Effector CD4-positive, alpha-beta T cell (primary cell): Measurements from ENCODE around the gene HDC.

ENCODE experiments used
- DNase-seq: peaks from one replicate; pipeline ENCODE4 v3.0.0-alpha.2; 2020

The HDC gene

DNA sequence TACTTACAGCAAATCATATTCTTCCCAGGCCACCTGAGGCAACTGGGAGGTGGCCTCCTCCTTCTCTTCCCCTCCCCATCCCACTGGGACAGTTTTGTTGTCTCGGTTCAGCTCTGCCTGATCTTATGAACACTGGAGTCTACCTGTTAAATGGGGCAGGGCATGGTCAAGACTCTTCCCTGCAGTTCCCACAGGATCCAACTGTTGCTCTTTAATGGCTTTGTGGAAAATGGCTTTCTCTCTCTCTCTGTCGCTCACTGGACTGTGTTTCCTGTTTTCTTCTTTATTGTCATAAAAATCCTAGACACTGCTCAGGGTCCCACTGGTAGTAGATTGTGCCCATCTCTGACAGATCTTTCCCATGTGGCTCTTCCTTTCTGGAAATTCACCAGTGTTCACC is 43.3 kb downstream of the HDC start:
- DNase-seq = no peak

DNA sequence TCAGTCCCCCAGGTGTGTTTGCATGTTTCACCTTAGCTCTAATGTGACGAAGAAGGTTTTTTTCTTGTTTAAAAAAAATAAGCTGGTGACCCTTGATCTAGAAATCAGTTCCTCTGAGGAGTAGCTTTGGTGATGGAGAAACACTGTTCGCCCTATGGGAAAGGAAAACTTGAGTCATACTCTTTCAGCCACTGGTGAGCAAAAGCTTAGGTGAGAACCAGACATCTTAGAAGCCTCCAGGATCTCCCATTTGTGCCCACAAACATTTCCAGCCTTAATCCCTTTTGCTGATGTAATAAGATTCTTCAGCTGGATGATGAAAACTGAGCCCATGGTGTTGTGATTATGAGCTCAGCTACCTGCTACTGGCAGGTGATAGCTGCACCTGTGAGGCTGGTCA is 45.7 kb downstream of the HDC start:
- no peak for DNase-seq

DNA sequence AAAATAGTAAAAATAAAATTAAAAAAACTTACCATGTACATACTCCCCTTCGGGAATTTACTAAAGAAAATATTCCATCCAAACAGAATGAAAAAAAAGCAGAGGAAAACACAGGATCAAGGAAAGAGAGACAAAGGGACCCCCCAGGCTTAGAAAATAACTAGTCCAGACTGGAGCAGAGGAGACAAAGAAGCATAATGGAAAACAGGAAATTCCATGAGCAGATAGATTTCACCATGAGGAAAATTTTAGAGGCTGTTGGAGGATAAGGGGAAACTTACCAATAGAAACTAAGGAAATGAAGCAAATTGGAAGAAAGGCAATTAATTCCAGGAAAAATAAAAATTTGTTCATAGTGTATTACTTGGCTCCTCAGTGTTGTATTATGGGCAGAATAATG is 46.8 kb downstream of the HDC start:
- no peak for DNase-seq

DNA sequence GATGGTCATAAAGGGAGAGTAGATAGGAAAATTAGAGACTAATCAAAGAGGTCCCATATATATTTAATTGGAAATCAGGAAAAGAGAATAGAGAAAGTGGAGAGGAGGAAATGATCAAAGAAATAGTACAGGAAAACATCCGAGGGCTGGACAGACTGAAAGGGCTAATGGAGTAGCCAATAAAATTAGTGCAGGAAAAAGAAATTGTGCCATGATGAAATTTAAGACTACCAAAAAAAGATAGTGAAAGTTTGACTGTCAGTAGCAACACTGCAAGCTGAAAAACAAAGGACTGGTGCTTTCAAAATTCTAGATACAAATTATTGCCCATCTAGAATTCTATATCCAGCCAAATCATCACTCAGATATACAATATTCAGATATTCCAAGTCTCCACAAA is 47.2 kb downstream of the HDC start:
- no peak for DNase-seq

DNA sequence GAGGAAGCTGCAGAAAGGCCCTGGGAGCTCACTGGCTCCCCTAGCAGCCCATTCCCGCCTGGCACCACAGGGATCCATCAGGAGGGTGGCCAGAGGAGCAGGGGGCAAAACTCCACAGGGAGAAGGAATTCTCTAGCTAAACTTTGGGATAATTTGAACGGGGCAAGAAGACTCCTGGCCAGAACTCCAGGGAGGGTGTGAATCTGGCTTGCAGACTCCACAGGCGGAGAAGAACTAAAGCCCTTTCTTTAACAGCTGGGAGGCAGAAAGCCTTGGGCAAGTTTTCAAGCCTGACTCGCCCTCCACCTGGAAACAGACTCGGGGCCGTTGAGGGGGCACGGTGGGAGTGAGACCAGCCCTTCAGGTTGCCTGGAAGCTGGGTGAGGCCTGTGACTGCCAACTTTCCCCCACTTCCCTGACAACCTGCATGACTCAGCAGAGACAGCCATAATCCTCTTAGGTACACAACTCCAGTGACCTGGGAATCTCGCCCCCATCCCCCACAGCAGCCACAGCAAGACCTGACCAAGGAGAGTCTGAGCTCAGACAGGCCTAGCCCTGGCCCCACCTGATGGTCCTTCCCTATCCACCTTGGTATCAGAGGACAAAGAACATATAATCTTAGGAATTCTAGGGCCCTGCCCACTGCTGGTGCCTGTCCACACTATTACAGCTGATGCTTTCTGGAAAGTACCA is 54.9 kb downstream of the HDC start:
- no peak for DNase-seq

DNA sequence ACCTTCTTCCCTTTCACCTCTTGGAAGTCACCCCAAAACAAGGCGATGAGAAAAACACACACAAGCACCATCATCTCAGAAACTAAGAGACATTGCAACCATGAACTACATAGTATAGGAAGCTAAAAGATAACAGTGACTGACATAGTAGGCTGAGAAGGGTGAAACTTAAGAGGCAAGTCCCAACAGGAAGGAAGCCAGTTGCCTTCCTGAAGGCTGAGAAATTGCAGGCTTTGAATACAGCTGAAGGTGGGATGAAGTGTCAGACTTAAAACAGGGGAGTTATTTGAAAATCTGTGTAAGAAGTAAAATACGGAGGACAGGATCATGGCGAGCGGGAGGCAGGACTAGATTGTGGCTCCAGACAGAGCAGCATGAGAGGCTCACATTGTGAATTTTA is 55.7 kb downstream of the HDC start:
- no peak for DNase-seq

DNA sequence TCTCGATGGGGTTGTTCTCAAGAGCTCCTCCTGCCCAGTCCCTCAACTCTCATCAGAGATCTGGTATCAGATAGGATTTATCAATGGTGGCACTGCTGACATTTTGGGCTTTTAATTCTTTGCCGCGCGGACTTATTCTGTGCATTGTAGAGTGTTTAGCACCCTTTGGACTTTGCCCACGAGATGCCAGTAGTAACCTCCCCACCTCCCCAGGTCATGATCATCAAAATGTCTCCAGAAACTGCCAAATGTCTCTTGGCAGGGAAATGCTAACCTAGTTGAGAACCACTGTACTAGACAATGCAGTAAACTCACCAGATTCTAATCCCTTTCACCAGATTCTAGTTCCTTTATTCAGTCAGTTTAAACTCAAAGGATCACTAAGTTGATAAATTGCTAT is 59.5 kb downstream of the HDC start:
- no peak for DNase-seq

DNA sequence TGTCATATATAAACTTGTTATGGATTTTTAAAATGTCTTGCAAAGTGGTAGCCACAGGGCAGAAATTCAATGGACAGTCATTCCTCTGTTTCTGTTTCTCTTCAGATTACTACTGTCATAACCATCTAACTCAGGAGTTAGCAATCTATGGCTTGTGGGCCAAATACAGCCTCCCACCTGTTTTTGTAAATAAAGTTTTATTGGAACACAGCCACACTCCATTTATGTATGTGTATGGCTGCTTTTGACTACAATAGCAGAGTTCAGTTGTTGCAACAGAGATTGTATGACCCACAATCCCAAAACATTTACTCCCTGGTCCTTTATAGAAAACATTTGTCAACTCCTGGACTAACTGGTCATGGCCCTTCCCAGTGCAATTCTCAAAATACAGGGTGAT is 63.5 kb downstream of the HDC start:
- DNase-seq = no peak

DNA sequence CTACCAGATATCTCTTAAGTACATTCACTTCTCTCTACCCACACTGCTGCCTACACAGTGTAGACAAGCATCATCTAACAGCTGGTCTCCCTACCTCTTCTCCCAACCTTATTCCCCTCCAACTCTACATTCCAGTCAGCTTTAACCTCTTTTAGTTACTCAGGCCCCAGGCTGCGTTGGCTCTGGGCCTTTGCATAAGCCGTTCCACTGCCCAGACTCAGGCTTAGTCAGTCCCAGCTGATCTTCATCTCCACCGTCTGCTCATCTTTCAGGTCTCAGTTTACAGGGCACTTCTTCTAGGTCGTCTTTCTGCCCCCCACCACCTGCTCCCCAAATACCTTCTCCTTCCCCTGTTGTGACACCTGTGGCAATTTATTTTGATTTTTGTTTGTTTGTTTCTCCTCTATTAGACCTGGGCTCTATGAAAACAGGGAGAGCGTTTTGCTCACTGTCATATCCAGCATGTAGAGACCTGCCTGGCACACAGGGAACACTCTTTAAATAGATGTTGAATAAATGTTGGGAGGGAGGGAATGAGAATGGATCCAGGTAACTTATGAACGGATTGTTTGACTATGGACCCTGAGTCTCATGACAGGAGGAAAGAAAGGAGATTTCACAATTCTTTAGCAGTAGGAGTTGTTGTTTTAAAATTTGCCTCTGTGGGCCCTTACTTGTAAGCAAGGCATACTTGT is 72.5 kb downstream of the HDC start:
- DNase-seq = no peak

DNA sequence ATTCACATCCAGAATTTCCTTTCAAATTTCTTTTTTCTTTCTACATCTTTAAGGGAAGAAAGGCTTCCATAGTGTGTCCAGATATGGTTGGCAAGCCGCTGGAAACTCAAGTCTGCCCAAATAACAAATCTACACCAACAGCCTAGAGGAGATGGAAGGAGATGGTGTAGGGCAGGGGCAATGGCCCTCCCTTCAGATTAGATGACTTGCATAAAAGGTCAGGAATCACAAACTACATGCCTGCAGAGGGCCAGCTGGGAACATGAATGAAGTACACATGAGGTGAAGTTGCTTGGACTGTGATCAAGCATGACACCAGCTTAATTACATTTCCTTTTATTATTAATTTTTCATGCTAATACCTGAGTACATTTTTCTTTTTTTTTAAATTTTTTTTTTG is 73.4 kb downstream of the HDC start:
- DNase-seq = no peak
